SK-N-SH (cell line): ENCODE measurements around the gene GCSAML. TPM values are rescaled to one million over a fixed set of nuclear protein-coding genes. Genes with fewer than 3 reads are reported as not detected.

Source experiments
- CTCF ChIA-PET: fragments of 300-600, 350-600 bp; formaldehyde crosslinking; extraction: SDS; loops from one replicate; lab custom pipeline; 2021; lab: Yijun Ruan, JAX
- POLR2A ChIA-PET: fragments of 350-600 bp; sonication (Branson Sonifier 250); formaldehyde crosslinking; extraction: SDS; loops from one replicate; lab custom pipeline; 2020; ENCODE audit warnings: antibody characterized with exemption, inconsistent platforms; lab: Yijun Ruan, JAX
- DNase-seq: peaks from one replicate; pipeline ENCODE4 v3.0.0; 2012
- H2AFZ ChIP-seq: fragments of 200-600 bp; sonication (generic); 2 replicates; pipeline ENCODE4 v1.8.1; 2016; ENCODE audit warnings: antibody characterized with exemption, mild to moderate bottlenecking, low read depth
- H3F3A ChIP-seq: fragments of 200-600 bp; sonication (generic); replicated peaks from 2 replicates; pipeline ENCODE3; 2016; ENCODE audit warnings: antibody characterized with exemption, mild to moderate bottlenecking; ENCODE audit not compliant: insufficient read depth
- H3K27ac ChIP-seq, 2 experiments: fragments of 200-500 bp in 1 of 2; fragments of 200-600 bp in 1 of 2; sonication (Bioruptor generic) in 1 of 2; sonication (generic), shearing (Covaris generic) in 1 of 2; 2 replicates each; pipeline versions ENCODE4 v1.5.1 to v1.6.1; 2014 to 2016; ENCODE audit warnings: low read depth in 2 of 2, inconsistent platforms in 1 of 2, low read length in 1 of 2, mild to moderate bottlenecking in 1 of 2, mixed read lengths in 1 of 2
- H3K27me3 ChIP-seq: fragments of 200-600 bp; sonication (generic), shearing (Covaris generic); 2 replicates; pipeline ENCODE4 v1.6.1; 2016; ENCODE audit warnings: mixed run types; ENCODE audit not compliant: insufficient read depth
- H3K36me3 ChIP-seq, 2 experiments: fragments of 200-500 bp in 1 of 2; fragments of 200-600 bp in 1 of 2; sonication (Bioruptor generic) in 1 of 2; sonication (generic) in 1 of 2; replicated peaks in 1 of 2; 2 replicates each; pipeline versions ENCODE3 to v1.5.1; 2014 to 2016; ENCODE audit warnings: low read length in 1 of 2, mild to moderate bottlenecking in 1 of 2; ENCODE audit not compliant: insufficient read depth in 2 of 2, control insufficient read depth in 1 of 2
- H3K4me1 ChIP-seq, 2 experiments: fragments of 200-500 bp in 1 of 2; fragments of 200-600 bp in 1 of 2; sonication (Bioruptor generic) in 1 of 2; sonication (generic), shearing (Covaris generic) in 1 of 2; 2 replicates each; pipeline versions ENCODE4 v1.5.1 to v1.6.1; 2014 to 2016; ENCODE audit warnings: low read depth in 1 of 2, low read length in 1 of 2, mixed run types in 1 of 2; ENCODE audit not compliant: insufficient read depth in 2 of 2, control insufficient read depth in 1 of 2
- H3K4me2 ChIP-seq: fragments of 200-600 bp; sonication (generic), shearing (Covaris generic); 2 replicates; pipeline ENCODE4 v1.6.1; 2017; ENCODE audit warnings: mixed run types
- H3K4me3 ChIP-seq, 2 experiments: fragments of 200-500 bp in 1 of 2; fragments of 200-600 bp in 1 of 2; sonication (Bioruptor generic) in 1 of 2; sonication (generic), shearing (Covaris generic) in 1 of 2; 2 replicates each; pipeline versions ENCODE4 v1.5.1 to v1.8.1; 2014 to 2016; ENCODE audit warnings: low read depth in 2 of 2, inconsistent platforms in 1 of 2, low read length in 1 of 2, mild to moderate bottlenecking in 1 of 2, mixed read lengths in 1 of 2, moderate library complexity in 1 of 2
- H3K79me2 ChIP-seq: fragments of 200-600 bp; sonication (generic); 2 replicates; pipeline ENCODE4 v1.8.1; 2017; ENCODE audit warnings: mild to moderate bottlenecking; ENCODE audit not compliant: insufficient read depth
- H3K9ac ChIP-seq: fragments of 200-600 bp; sonication (generic); 2 replicates; pipeline ENCODE4 v1.6.1; 2017; ENCODE audit warnings: mixed run types
- H3K9me2 ChIP-seq: fragments of 200-600 bp; sonication (generic); 2 replicates; pipeline ENCODE4 v1.6.1; 2017; ENCODE audit warnings: mixed run types
- H3K9me3 ChIP-seq: fragments of 200-600 bp; sonication (generic); 2 replicates; pipeline ENCODE4 v1.6.1; 2017; ENCODE audit warnings: mixed run types, mild to moderate bottlenecking, moderate library complexity
- H4K20me1 ChIP-seq: fragments of 200-600 bp; sonication (generic); 2 replicates; pipeline ENCODE4 v1.6.1; 2017; ENCODE audit warnings: mild to moderate bottlenecking, mixed run types; ENCODE audit not compliant: insufficient read depth
- EP300 ChIP-seq, 2 experiments: IDR thresholded peaks; 2 replicates each; pipeline versions ENCODE4 v1.4.0 to v1.6.1; 2012; ENCODE audit warnings: borderline replicate concordance in 1 of 2, low read depth in 1 of 2, low read length in 1 of 2
- FOSL2 ChIP-seq: IDR thresholded peaks from 2 replicates; pipeline ENCODE4 v1.4.0; 2012; ENCODE audit warnings: low read depth, mild to moderate bottlenecking, moderate library complexity, borderline replicate concordance
- FOXJ3 ChIP-seq: sonication (generic); formaldehyde crosslinking; IDR thresholded peaks from 2 replicates; pipeline ENCODE4 v1.5.1; 2020; ENCODE audit warnings: mild to moderate bottlenecking, missing genetic modification reagents
- GATA2 ChIP-seq: sonication (generic); formaldehyde crosslinking; IDR thresholded peaks from 2 replicates; pipeline ENCODE4 v1.5.0; 2020; ENCODE audit warnings: mild to moderate bottlenecking, missing genetic modification reagents
- IRF3 ChIP-seq: fragments of 150-350 bp; IDR thresholded peaks from 2 replicates; pipeline ENCODE4 v1.6.1; 2016; ENCODE audit warnings: mild to moderate bottlenecking, low read depth, low read length
- MEF2A ChIP-seq: IDR thresholded peaks from 2 replicates; pipeline ENCODE4 v1.4.0; 2012; ENCODE audit warnings: low read depth, borderline replicate concordance
- PBX3 ChIP-seq: IDR thresholded peaks from 2 replicates; pipeline ENCODE4; 2012
- RAD21 ChIP-seq: IDR thresholded peaks from 2 replicates; pipeline ENCODE4 v1.6.1; 2012; ENCODE audit warnings: mild to moderate bottlenecking, low read length
- REST ChIP-seq: IDR thresholded peaks from 2 replicates; pipeline ENCODE4 v1.6.1; 2012; ENCODE audit warnings: mild to moderate bottlenecking, low read depth, low read length, moderate library complexity
- RFX5 ChIP-seq: IDR thresholded peaks from 2 replicates; pipeline ENCODE4 v1.6.1; 2012; ENCODE audit warnings: mild to moderate bottlenecking, improper control_type of control experiment, low read length
- RXRA ChIP-seq: IDR thresholded peaks from 2 replicates; pipeline ENCODE4 v1.4.0; 2012; ENCODE audit warnings: low read depth, mild to moderate bottlenecking, borderline replicate concordance
- SMC3 ChIP-seq: IDR thresholded peaks from 2 replicates; pipeline ENCODE4 v1.6.1; 2012; ENCODE audit warnings: low read depth, low read length, improper control_type of control experiment
- TEAD4 ChIP-seq: IDR thresholded peaks from 2 replicates; pipeline ENCODE4 v1.4.0; 2012; ENCODE audit warnings: mild to moderate bottlenecking, borderline replicate concordance; ENCODE audit not compliant: insufficient read depth
- USF2 ChIP-seq: fragments of 150-350 bp; IDR thresholded peaks from 2 replicates; pipeline ENCODE4 v1.6.1; 2017; ENCODE audit warnings: antibody characterized with exemption, low read length, low read depth, borderline replicate concordance
- WGBS: methylation state at CpG from one replicate; pipeline ENCODE4 v1.1.6; 2017; ENCODE audit warnings: low lambda C conversion rate; 5-methylcytosine and 5-hydroxymethylcytosine counted together
- polyA plus RNA-seq, 3 experiments: library from polyadenylated mRNA; depleted of rRNA; stranded (reverse); fragments of >200 nt; gene quantifications; 2 replicates each; pipeline ENCODE4 v1.2.3, GENCODE V29; 2012

The GCSAML gene
- polyA plus RNA-seq, 1 of the 3 experiments (the other 2 are of a cell fraction): not detected

GRCh38 chr1:247528812-247529474 is 20.0 kb upstream of the GCSAML start:
- H4K20me1 ChIP-seq: no peaks in the 10 kb centered on the region
- no peak overlapping the region for H3K4me3 ChIP-seq
- ChIA-PET CTCF (no interaction called here), POLR2A (no interaction called here)
- WGBS: 0% methylated on average over 2 of the region's 2 CpGs
- no peaks in the 10 kb centered on the region for H3K9me3 ChIP-seq
- no peak overlapping the region for H3K4me2 ChIP-seq
- DNase-seq: no peak
- H3K9me2 ChIP-seq: no peaks in the 10 kb centered on the region
- no peaks in the 10 kb centered on the region for H3F3A ChIP-seq
- no peaks in the 10 kb centered on the region for H3K4me1 ChIP-seq
- H3K36me3 ChIP-seq: no peaks in the 10 kb centered on the region
- TF ChIP-seq RAD21 (no peak), SMC3 (no peak), EP300 (IDR thresholded peaks at IDR 0.05; ENCODE audit: borderline replicate concordance in 1 of 2, low read depth in 1 of 2, low read length in 1 of 2) (no peak), FOXJ3 (CRISPR knock-in tag) (no peak), PBX3 (no peak), USF2 (no peak), GATA2 (CRISPR knock-in tag) (no peak), REST (no peak), MEF2A (no peak), IRF3 (no peak), FOSL2 (no peak), RFX5 (no peak), RXRA (no peak), TEAD4 (no peak)
- H3K27me3 ChIP-seq: peaks cover 10% of the 10 kb centered on the region; the same call in 1 of the 2 replicates
- no peak overlapping the region for H2AFZ ChIP-seq
- no peaks in the 10 kb centered on the region for H3K79me2 ChIP-seq
- no peak overlapping the region for H3K9ac ChIP-seq
- H3K27ac ChIP-seq: no peak overlapping the region
